K562 (cell line): Measurements from ENCODE around the gene SOX21. TPM values are rescaled to one million over a fixed set of nuclear protein-coding genes. Genes with fewer than 3 reads are reported as not detected.

Source experiments
- NFE2 ChIP-seq: IDR thresholded peaks from 2 replicates; pipeline ENCODE4 v1.6.1; 2014; ENCODE audit warnings: antibody characterized with exemption, low read depth
- RERE ChIP-seq: sonication (generic); formaldehyde crosslinking; IDR thresholded peaks from 2 replicates; pipeline ENCODE4 v1.8.0; 2023; ENCODE audit warnings: missing genetic modification reagents, mild to moderate bottlenecking, borderline replicate concordance
- TRIM28 ChIP-seq: fragments of 450-650 bp; IDR thresholded peaks from 2 replicates; pipeline ENCODE4 v1.6.1; 2017
- ZNF174 ChIP-seq: fragments of 250-450 bp; sonication (Bioruptor Pico); IDR thresholded peaks from 2 replicates; pipeline ENCODE4 v1.4.0; 2020; ENCODE audit warnings: mild to moderate bottlenecking
- ZNF586 ChIP-seq: fragments of 450-650 bp; formaldehyde crosslinking; conservative IDR thresholded peaks from 2 replicates; pipeline ENCODE4 v1.4.0; 2020; ENCODE audit warnings: mild to moderate bottlenecking, moderate library complexity
- polyA plus RNA-seq, 8 experiments: library from polyadenylated mRNA; depleted of rRNA in 4 of 8; stranded (reverse) in 5 of 8; unstranded in 3 of 8; fragments of >200 nt; fragmentation: Nextera tagmentation in 2 of 8; fragmentation: Illumina TruSeq in 1 of 8; extraction: Ambion mirVana in 2 of 8; extraction: Trizol in 1 of 8; gene quantifications; 2 replicates each; pipeline versions ENCODE4 v1.2.1 to v1.2.3, GENCODE V29; 2011 to 2014; ENCODE audit warnings: inconsistent platforms in 1 of 8, missing spikeins in 1 of 8
- total RNA-seq, 7 experiments: library from RNA; depleted of rRNA in 6 of 7; stranded (reverse); fragments of >200 nt in 6 of 7; fragmentation: Illumina TruSeq in 2 of 7; extraction: Trizol in 2 of 7; gene quantifications; 2 replicates each; pipeline versions ENCODE4 v1.2.1 to v1.2.3, GENCODE V29; 2011 to 2021; ENCODE audit warnings: low replicate concordance in 1 of 7
- TF ChIP-seq, protein P1 (sequence below): fragments of 450-650 bp; IDR thresholded peaks from 2 replicates; pipeline ENCODE4 v1.6.1; 2016; ENCODE audit warnings: low read depth

Gene SOX21
- total and polyA plus RNA-seq, 9 of the 15 experiments (the other 6 are each of a cell fraction or from before 2014, with no cell fraction given) = 0.07 TPM; not detected in 8

DNA sequence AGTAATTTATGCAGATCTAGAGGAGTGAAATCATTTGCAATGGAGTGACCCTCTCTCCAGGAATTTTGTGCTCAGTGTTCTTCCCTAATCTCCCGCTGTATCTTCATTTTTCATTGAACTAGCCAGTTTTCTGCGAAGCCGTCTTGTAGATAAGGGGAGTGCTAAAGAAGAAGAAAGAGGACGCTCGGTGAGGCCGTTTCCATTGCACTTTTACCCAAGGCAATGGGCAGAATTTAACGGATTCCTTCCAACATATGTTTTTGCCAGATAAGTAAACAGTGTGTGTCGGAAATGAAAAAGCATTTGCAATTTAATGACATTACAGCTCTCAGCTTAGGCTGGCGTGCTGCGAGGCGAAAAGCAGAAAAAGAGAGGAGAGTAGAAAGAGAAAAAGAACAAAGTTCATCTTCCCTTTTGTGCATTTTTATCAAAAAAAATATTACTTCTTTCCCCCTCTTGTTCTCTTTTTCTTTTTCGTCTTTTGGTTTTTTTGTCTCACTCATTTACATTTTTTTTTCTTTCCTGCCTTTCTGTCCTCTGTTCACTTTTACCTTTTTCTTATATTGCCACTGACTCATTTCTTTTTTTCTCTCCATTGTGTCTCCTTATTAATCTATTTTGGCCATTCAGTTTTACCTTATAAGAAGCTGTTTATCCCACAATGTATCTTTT is 49.9 kb downstream of the SOX21 start (continued):
- TF ChIP-seq, protein P1, sequence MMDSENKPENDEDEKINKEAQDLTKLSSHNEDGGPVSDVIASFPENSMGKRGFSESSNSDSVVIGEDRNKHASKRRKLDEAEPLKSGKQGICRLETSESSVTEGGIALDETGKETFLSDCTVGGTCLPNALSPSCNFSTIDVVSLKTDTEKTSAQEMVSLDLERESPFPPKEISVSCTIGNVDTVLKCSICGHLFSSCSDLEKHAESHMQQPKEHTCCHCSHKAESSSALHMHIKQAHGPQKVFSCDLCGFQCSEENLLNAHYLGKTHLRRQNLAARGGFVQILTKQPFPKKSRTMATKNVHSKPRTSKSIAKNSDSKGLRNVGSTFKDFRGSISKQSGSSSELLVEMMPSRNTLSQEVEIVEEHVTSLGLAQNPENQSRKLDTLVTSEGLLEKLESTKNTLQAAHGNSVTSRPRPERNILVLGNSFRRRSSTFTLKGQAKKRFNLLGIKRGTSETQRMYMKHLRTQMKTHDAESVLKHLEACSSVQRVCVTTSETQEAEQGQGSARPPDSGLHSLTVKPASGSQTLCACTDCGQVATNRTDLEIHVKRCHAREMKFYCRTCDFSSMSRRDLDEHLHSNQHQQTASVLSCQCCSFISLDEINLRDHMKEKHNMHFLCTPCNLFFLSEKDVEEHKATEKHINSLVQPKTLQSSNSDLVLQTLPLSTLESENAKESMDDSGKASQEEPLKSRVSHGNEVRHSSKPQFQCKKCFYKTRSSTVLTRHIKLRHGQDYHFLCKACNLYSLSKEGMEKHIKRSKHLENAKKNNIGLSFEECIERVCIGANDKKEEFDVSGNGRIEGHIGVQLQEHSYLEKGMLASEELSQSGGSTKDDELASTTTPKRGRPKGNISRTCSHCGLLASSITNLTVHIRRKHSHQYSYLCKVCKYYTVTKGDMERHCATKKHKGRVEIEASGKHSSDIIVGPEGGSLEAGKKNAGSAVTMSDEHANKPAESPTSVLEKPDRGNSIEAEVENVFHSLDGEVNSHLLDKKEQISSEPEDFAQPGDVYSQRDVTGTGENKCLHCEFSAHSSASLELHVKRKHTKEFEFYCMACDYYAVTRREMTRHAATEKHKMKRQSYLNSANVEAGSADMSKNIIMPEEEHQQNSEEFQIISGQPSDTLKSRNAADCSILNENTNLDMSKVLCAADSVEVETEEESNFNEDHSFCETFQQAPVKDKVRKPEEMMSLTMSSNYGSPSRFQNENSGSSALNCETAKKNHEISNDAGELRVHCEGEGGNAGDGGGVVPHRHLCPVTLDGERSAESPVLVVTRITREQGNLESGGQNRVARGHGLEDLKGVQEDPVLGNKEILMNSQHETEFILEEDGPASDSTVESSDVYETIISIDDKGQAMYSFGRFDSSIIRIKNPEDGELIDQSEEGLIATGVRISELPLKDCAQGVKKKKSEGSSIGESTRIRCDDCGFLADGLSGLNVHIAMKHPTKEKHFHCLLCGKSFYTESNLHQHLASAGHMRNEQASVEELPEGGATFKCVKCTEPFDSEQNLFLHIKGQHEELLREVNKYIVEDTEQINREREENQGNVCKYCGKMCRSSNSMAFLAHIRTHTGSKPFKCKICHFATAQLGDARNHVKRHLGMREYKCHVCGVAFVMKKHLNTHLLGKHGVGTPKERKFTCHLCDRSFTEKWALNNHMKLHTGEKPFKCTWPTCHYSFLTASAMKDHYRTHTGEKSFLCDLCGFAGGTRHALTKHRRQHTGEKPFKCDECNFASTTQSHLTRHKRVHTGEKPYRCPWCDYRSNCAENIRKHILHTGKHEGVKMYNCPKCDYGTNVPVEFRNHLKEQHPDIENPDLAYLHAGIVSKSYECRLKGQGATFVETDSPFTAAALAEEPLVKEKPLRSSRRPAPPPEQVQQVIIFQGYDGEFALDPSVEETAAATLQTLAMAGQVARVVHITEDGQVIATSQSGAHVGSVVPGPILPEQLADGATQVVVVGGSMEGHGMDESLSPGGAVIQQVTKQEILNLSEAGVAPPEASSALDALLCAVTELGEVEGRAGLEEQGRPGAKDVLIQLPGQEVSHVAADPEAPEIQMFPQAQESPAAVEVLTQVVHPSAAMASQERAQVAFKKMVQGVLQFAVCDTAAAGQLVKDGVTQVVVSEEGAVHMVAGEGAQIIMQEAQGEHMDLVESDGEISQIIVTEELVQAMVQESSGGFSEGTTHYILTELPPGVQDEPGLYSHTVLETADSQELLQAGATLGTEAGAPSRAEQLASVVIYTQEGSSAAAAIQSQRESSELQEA = no peak
- TF ChIP-seq ZNF174 (CRISPR knock-in tag) (no peak), RERE (no peak), ZNF586 (no peak), NFE2 (peak; percentile 36), TRIM28 (0 out of 2 replicates have a peak, but pooled peaks have one; percentile 42)
